CD14-positive monocyte (primary cell): ENCODE results near the gene TNFAIP6. TPM values are rescaled to one million over a fixed set of nuclear protein-coding genes. Genes with fewer than 3 reads are reported as not detected.

Experiments
- DNase-seq, 3 donors: peaks; one replicate each; pipeline ENCODE4 v3.0.0-alpha.2; 2011 to 2022
- H2AFZ ChIP-seq: 2 replicates; pipeline ENCODE4 v1.6.0; 2012; ENCODE audit warnings: mild to moderate bottlenecking, low read depth, low read length, inconsistent platforms; ENCODE audit not compliant: insufficient read depth, poor library complexity, severe bottlenecking
- H3K27ac ChIP-seq, 2 donors: 1 replicate in 1 of 2; 2 replicates in 1 of 2; pipeline ENCODE4 v1.5.1; 2012 to 2013; ENCODE audit warnings: low read length in 2 of 2, control low read depth in 1 of 2, inconsistent platforms in 1 of 2, low read depth in 1 of 2, mild to moderate bottlenecking in 1 of 2
- H3K27me3 ChIP-seq, 2 donors: one replicate each; pipeline versions ENCODE4 v1.6.0 to v1.6.1; 2011 to 2013; ENCODE audit warnings: low read length in 2 of 2; ENCODE audit not compliant: control insufficient read depth in 2 of 2, insufficient read depth in 2 of 2
- H3K36me3 ChIP-seq, 2 donors: replicated peaks in 1 of 2; 1 replicate in 1 of 2; 2 replicates in 1 of 2; pipeline versions ENCODE4 v1.5.1 to v1.6.1; 2012 to 2013; ENCODE audit warnings: low read length in 2 of 2, control low read depth in 1 of 2, inconsistent platforms in 1 of 2, mild to moderate bottlenecking in 1 of 2; ENCODE audit not compliant: insufficient read depth in 2 of 2, control insufficient read depth in 1 of 2
- H3K4me1 ChIP-seq, 2 donors: 1 replicate in 1 of 2; 2 replicates in 1 of 2; pipeline versions ENCODE4 v1.5.1 to v1.6.1; 2012 to 2013; ENCODE audit warnings: low read length in 2 of 2, control low read depth in 1 of 2, inconsistent platforms in 1 of 2, mild to moderate bottlenecking in 1 of 2, moderate library complexity in 1 of 2; ENCODE audit not compliant: insufficient read depth in 2 of 2, control insufficient read depth in 1 of 2
- H3K4me2 ChIP-seq: replicated peaks from 2 replicates; pipeline ENCODE3; 2012; ENCODE audit warnings: low read length, moderate library complexity, mild to moderate bottlenecking; ENCODE audit not compliant: poor library complexity, severe bottlenecking; ENCODE audit errors: extremely low read depth
- H3K4me3 ChIP-seq, 3 experiments: fragments of 200-600 bp in 1 of 3; sonication (generic) in 1 of 3; replicated peaks in 1 of 3; 1 replicate in 2 of 3; 2 replicates in 1 of 3; pipeline ENCODE4 v1.5.1; 2011 to 2013; ENCODE audit warnings: low read length in 3 of 3, mild to moderate bottlenecking in 3 of 3, control low read depth in 2 of 3, low read depth in 2 of 3, inconsistent platforms in 1 of 3, moderate library complexity in 1 of 3
- H3K79me2 ChIP-seq: 2 replicates; pipeline ENCODE4 v1.6.0; 2012; ENCODE audit warnings: mild to moderate bottlenecking, control low read depth, inconsistent platforms, low read length, moderate library complexity; ENCODE audit not compliant: insufficient read depth
- H3K9ac ChIP-seq: 2 replicates; pipeline ENCODE4 v1.6.0; 2017; ENCODE audit warnings: low read length, mild to moderate bottlenecking; ENCODE audit not compliant: insufficient read depth, poor library complexity, severe bottlenecking
- H3K9me3 ChIP-seq, 2 donors: replicated peaks in 1 of 2; 1 replicate in 1 of 2; 2 replicates in 1 of 2; pipeline versions ENCODE4 v1.5.1 to v1.6.1; 2012 to 2013; ENCODE audit warnings: low read length in 2 of 2, control low read depth in 1 of 2; ENCODE audit not compliant: control insufficient read depth in 1 of 2, insufficient read depth in 1 of 2
- H4K20me1 ChIP-seq: 2 replicates; pipeline ENCODE4 v1.6.0; 2012; ENCODE audit warnings: mild to moderate bottlenecking, low read length, control low read depth, moderate library complexity; ENCODE audit not compliant: insufficient read depth
- H3K27ac Mint-ChIP-seq, 7 donors: one replicate each; pipeline ENCODE4 v1.8.0; 2020; ENCODE audit warnings: mild to moderate bottlenecking in 7 of 7, mixed read lengths in 7 of 7, moderate library complexity in 6 of 7, inconsistent platforms in 2 of 7
- H3K27me3 Mint-ChIP-seq, 3 donors: one replicate each; pipeline ENCODE4 v1.8.0; 2021 to 2022; ENCODE audit warnings: low read depth in 3 of 3, mild to moderate bottlenecking in 3 of 3, mixed read lengths in 3 of 3, moderate library complexity in 3 of 3, inconsistent platforms in 1 of 3
- H3K36me3 Mint-ChIP-seq, 2 donors: one replicate each; pipeline ENCODE4 v1.8.0; 2020; ENCODE audit warnings: mixed read lengths in 2 of 2, inconsistent platforms in 1 of 2, mild to moderate bottlenecking in 1 of 2
- H3K4me1 Mint-ChIP-seq: one replicate; pipeline ENCODE4 v1.8.0; 2020; ENCODE audit warnings: mild to moderate bottlenecking, mixed read lengths
- H3K4me3 Mint-ChIP-seq, 2 donors: one replicate each; pipeline ENCODE4 v1.8.0; 2020; ENCODE audit warnings: mild to moderate bottlenecking in 2 of 2, mixed read lengths in 2 of 2, moderate library complexity in 1 of 2
- H3K9me3 Mint-ChIP-seq, 7 donors: one replicate each; pipeline ENCODE4 v1.8.0; 2020 to 2022; ENCODE audit warnings: mixed read lengths in 7 of 7, mild to moderate bottlenecking in 6 of 7, moderate library complexity in 6 of 7, inconsistent platforms in 2 of 7
- CTCF ChIP-seq: fragments of 200-600 bp; IDR thresholded peaks from one replicate; pipeline ENCODE4 v1.8.0; 2022; ENCODE audit warnings: antibody characterized with exemption, mild to moderate bottlenecking
- WGBS: methylation state at CpG from one replicate; pipeline ENCODE4 v1.1.5; 2013; ENCODE audit warnings: missing lambda C conversion rate; ENCODE audit not compliant: insufficient coverage; 5-methylcytosine and 5-hydroxymethylcytosine counted together
- intact Hi-C, 2 donors: fragments of 100-400 bp; cut with micrococcal nuclease; formaldehyde crosslinking; loops; one replicate each; pipeline versions ENCODE4 v1.15.0 to v1.15.1; 2023
- polyA plus RNA-seq, 3 donors: library from polyadenylated mRNA; depleted of rRNA in 1 of 3; unstranded in 2 of 3; stranded (reverse) in 1 of 3; fragments of 300-500 nt in 2 of 3; fragments of >200 nt in 1 of 3; fragmentation: Illumina TruSeq in 2 of 3; gene quantifications; 1 replicate in 2 of 3; 2 replicates in 1 of 3; pipeline ENCODE4 v1.2.3, GENCODE V29; 2012 to 2021

Gene TNFAIP6
- polyA plus RNA-seq, 3 donors = 2.6 to 8.2 (median 3.5) TPM

- H3K4me2 ChIP-seq = no peak overlapping the region
- 100% methylated on average over 2 of the region's 5 CpGs for WGBS
- H3K4me1 ChIP-seq = no peaks in the 10 kb centered on the region
- no peaks in the 10 kb centered on the region for H4K20me1 ChIP-seq
- no peak for TF ChIP-seq CTCF
- no peaks in the 10 kb centered on the region for H3K36me3 Mint-ChIP-seq
- H3K36me3 ChIP-seq = no peaks in the 10 kb centered on the region
- peaks cover 0 to 2% (median 0%) of the 10 kb centered on the region in 7 donors for H3K9me3 Mint-ChIP-seq
- intact Hi-C loops = loop anchor here in 1 of 2 donors (10.0 kb wide), 1 partner anchor 46 kb away; the partner anchor contains the start of gene TNFAIP6
- no peaks in the 10 kb centered on the region for H3K79me2 ChIP-seq
- H2AFZ ChIP-seq = no peak overlapping the region
- DNase-seq = no peak
- peaks cover 1% of the 10 kb centered on the region for H3K4me1 Mint-ChIP-seq
- no peak overlapping the region for H3K27ac ChIP-seq
- H3K27me3 Mint-ChIP-seq = peaks cover 0 to 3% (median 2%) of the 10 kb centered on the region in 3 donors
- no peaks in the 10 kb centered on the region for H3K9me3 ChIP-seq
- no peak overlapping the region for H3K4me3 Mint-ChIP-seq
- H3K9ac ChIP-seq = no peak overlapping the region
- H3K27me3 ChIP-seq = no peaks in the 10 kb centered on the region
- no peak overlapping the region for H3K4me3 ChIP-seq
- no peak overlapping the region for H3K27ac Mint-ChIP-seq
Observed at GRCh38 chr2:151401149-151401548, 43.8 kb downstream of the TNFAIP6 start.

GRCh38 chr2:151403914-151404313 lies 46.5 kb downstream of the TNFAIP6 start:
- H3K27me3 Mint-ChIP-seq = peaks cover 0 to 3% (median 2%) of the 10 kb centered on the region in 3 donors
- no peaks in the 10 kb centered on the region for H4K20me1 ChIP-seq
- no peaks in the 10 kb centered on the region for H3K27me3 ChIP-seq
- intact Hi-C loops = loop anchor here in 1 of 2 donors (10.0 kb wide), 1 partner anchor 49 kb away; the partner anchor contains the start of gene TNFAIP6
- no peak for TF ChIP-seq CTCF
- H3K4me1 Mint-ChIP-seq = peaks cover 2% of the 10 kb centered on the region
- no peak overlapping the region for H3K4me3 ChIP-seq
- H3K27ac ChIP-seq = no peak overlapping the region
- no peaks in the 10 kb centered on the region for H3K9me3 ChIP-seq
- no peaks in the 10 kb centered on the region for H3K4me1 ChIP-seq
- H2AFZ ChIP-seq = no peak overlapping the region
- H3K9me3 Mint-ChIP-seq = no peaks in the 10 kb centered on the region
- no peaks in the 10 kb centered on the region for H3K36me3 ChIP-seq
- no peak for DNase-seq
- no peak overlapping the region for H3K9ac ChIP-seq
- H3K36me3 Mint-ChIP-seq = no peaks in the 10 kb centered on the region
- no peak overlapping the region for H3K27ac Mint-ChIP-seq
- 80% methylated on average over 1 of the region's 4 CpGs for WGBS
- no peak overlapping the region for H3K4me2 ChIP-seq
- H3K79me2 ChIP-seq = no peaks in the 10 kb centered on the region
- H3K4me3 Mint-ChIP-seq = no peak overlapping the region
